Cortex of kidney (tissue), 1 donor: ENCODE data around the gene LRCH2.
"Not testable (repeated sequence)": the region's sequence is repeated elsewhere in the genome, so short reads cannot be mapped to it uniquely, and the experiment has no call there.

ENCODE experiments used
- DNase-seq: peaks from one replicate; lab custom pipeline; 2025; lab: John Stamatoyannopoulos, UW

Gene LRCH2, protein sequence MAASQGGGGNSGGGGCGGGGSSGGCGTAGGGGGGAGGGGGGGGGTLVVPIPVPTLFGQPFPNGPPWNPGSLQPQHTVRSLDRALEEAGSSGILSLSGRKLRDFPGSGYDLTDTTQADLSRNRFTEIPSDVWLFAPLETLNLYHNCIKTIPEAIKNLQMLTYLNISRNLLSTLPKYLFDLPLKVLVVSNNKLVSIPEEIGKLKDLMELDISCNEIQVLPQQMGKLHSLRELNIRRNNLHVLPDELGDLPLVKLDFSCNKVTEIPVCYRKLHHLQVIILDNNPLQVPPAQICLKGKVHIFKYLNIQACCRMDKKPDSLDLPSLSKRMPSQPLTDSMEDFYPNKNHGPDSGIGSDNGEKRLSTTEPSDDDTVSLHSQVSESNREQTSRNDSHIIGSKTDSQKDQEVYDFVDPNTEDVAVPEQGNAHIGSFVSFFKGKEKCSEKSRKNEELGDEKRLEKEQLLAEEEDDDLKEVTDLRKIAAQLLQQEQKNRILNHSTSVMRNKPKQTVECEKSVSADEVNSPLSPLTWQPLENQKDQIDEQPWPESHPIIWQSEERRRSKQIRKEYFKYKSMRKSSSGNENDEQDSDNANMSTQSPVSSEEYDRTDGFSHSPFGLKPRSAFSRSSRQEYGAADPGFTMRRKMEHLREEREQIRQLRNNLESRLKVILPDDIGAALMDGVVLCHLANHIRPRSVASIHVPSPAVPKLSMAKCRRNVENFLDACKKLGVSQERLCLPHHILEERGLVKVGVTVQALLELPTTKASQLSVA

GRCh38 chrX:115233497-115234455 is at the start of gene LRCH2:
Gene LRCH2 (minus strand): TSS chrX:115234096. CDS start chrX:115234041, 55 bp downstream.
- no peak for DNase-seq

- DNase-seq = no peak
Observed at GRCh38 chrX:115269051-115269683, 35.3 kb upstream of the LRCH2 start.

- no peak for DNase-seq
Observed at GRCh38 chrX:115268421-115268820, 34.5 kb upstream of the LRCH2 start.

- DNase-seq = no peak
Observed at GRCh38 chrX:115266300-115266699, 32.4 kb upstream of the LRCH2 start.

- DNase-seq = no peak
Observed at GRCh38 chrX:115264009-115264408, 30.1 kb upstream of the LRCH2 start.

DNA sequence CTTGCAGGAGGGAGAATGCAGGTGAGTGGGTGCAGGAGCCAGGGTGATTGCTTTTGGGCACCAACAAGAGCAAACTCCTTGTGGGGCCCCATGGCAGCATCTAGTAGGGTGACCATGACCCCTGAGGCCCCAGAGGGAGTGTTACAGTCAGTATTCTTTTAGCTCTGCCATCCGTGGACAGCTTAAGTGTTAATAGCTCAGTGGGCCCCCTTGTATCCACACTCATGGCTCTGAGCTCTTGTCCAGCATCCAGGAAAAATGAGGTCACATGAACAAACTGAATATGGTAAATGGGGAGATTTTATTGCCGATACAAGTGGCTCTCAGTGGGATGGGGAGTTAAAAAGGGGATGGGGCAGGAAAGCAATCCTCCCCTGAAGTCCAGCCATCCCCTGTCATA is 27.3 kb upstream of the LRCH2 start:
- no peak for DNase-seq

DNA sequence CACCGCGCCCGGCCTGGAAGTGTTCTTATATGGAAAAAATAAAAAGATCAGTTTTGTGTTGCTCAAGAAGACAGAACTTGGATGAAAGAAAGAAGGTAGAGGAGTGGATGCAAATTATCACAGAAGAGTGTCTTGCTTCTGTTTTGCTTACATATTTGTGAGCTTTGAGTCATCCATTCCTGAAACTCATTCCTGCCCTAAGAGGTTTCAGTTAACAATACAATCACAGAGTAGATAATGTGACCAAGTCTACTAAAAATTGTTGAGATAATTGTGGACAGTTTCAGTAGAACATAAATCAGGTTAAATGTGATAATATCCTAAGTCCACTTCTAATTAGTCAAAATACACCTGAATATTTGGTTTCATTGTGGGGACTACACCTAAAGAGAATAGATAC is 26.4 kb upstream of the LRCH2 start:
- DNase-seq = no peak

DNA sequence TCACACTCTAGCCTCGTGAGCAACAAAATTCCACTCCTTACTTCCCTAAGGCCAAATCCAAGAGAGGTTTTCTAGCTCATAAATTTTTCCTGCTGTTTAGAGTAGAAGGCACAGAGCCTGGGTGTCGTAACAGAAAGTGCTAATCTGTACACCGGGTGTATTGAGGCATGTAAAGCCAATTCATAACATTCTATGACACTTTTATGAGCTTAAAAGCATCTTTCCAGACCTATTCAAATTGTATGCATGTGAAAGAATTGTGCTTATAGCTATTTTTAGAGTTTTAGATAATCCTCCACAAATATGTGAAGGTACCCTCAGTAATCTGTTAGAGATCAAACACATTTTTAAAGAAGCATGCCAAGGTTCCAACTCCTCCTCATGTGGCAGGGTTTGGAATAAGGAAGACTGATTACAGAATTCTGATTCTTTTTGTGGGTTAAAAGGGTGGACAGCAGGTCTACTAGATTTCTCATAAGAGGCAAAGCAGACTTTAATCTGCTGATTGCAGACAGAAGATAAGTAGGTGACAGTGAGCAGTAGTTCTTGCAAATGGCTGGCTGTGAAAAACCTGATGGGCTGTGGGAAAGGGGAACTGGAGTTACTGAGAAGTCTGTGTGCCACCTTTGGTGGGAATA is 25.5 kb upstream of the LRCH2 start:
- no peak for DNase-seq

GRCh38 chrX:115257711-115258110 is 23.8 kb upstream of the LRCH2 start:
- no peak for DNase-seq

GRCh38 chrX:115255003-115255402 is 21.1 kb upstream of the LRCH2 start:
- DNase-seq = no peak

- DNase-seq = no peak
Observed at GRCh38 chrX:115251458-115252233, 17.8 kb upstream of the LRCH2 start.

- DNase-seq = no peak
Observed at GRCh38 chrX:115237056-115237455, 3.2 kb upstream of the LRCH2 start.

- DNase-seq = no peak
Observed at GRCh38 chrX:115236560-115236959, 2.7 kb upstream of the LRCH2 start.

DNA sequence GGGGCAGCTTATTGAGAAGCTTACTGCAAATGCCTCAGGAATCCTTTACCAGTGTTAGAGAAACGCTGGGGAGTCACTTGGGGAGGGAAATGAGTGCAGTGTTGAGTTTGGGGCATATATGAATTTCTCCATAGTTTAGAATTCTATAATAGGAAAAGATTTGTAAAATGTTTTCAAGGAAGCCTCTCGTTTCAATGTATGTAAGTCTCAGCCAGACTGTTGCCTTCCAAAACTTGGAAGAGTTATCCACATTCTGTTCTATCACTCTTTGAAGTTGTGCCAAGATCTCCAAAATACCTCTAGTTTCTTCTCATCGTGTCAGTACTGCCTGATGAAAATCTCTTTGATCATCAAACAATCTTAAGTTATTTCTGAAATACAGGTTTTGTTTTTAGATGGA is 565 bp upstream of the LRCH2 start:
- DNase-seq = no peak

DNA sequence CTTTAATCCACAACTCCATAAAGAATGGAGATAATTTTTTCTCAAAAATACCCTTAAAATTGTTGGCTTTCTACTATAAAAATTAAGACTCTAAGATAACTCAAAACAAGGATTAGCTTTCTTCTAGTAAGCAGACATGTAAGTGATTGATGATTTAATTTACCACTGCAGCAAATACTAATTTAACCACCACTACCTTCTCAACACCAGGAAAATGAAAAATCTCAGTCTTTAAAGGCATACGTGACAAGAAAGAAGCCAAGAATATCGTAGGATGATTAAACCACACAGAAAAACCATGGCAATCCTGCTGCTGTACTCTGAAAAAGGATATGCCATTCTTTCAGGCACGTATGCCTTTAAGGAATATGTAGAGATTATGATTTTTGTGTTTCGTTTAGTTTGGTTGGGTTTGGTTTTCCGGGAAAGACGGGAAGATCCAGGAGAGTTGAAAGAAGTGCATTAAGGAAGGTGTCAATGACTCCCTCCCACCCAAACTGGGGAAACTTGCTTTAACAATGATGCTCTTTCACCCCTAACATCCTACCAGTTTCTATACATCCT is 881 bp downstream of the LRCH2 start:
- DNase-seq = no peak

DNA sequence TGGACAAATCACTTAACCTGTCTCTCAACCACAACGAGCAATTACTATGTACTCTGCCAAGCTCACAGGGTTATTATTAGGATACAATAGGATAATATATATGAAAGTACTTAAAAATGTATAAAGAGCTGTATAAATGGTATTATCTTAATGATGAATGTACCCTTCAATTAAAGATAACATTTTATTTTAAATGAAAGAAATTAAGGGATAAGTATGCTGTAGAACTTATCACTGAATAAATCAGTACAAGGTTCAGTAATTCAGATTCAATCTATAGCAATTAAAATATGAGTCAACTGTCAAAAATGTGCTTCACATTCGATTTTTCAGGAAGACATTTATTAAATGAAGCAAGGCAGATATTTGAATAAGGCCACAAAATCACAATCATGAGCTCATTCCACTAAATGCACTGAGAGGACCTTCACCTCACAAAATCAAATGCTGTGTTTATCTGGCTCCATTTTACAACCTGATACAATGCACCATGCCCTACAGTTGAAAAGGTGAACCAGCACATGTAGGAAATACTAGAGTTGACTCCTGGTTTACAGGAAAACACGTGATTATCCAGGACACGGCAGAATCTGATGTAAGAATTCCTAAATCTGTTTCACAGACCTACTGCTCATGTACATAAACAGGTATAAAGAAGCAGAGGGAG is 4.4 kb downstream of the LRCH2 start:
- no peak for DNase-seq

GRCh38 chrX:115226929-115227328 is 7.0 kb downstream of the LRCH2 start:
- no peak for DNase-seq

DNA sequence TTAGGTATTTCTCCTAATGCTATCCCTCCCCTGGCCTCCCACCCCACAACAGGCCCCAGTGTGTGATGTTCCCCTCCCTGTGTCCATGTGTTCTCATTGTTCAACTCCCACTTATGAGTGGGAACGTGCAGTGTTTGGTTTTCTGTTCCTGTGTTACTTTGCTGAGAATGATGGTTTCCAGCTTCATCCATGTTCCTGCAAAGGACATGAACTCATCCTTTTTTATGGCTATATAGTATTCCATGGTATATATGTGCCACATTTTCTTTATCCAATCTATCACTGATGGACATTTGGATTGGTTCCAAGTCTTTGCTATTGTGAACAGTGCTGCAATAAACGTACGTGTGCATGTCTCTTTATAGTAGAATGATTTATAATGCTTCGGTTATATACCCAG is 16.6 kb downstream of the LRCH2 start:
- DNase-seq = not testable (repeated sequence)

GRCh38 chrX:115214605-115215004 is 19.3 kb downstream of the LRCH2 start:
- no peak for DNase-seq
